A673 (cell line): ENCODE data around the gene BABAM2.

ENCODE experiments used
- CTCF ChIP-seq: fragments of 300-800, 200-600 bp; sonication (generic); conservative IDR thresholded peaks from 2 replicates; pipeline ENCODE4 v1.5.1; 2017; ENCODE audit warnings: low read depth, mild to moderate bottlenecking, antibody characterized with exemption, low read length, moderate library complexity, mixed read lengths
- EZH2 ChIP-seq: fragments of 200-600 bp; sonication (generic); IDR thresholded peaks from 2 replicates; pipeline ENCODE4 v1.6.1; 2017; ENCODE audit warnings: borderline replicate concordance, low read depth, mild to moderate bottlenecking, mixed read lengths, antibody characterized with exemption, low read length; ENCODE audit not compliant: poor library complexity, severe bottlenecking

GRCh38 chr2:28253543-28253942 lies 363.0 kb downstream of the BABAM2 start:
- no peak for TF ChIP-seq EZH2
- TF ChIP-seq CTCF = no peak
